GM23338 (cell line): ENCODE results near the gene GPR18. TPM values are rescaled to one million over a fixed set of nuclear protein-coding genes. Genes with fewer than 3 reads are reported as not detected.

Experiments
- ATAC-seq: fragments of 200-7000 bp; cut with Tn5 transposase; 3 replicates; pipeline ENCODE4 v1.9.1; 2020
- DNase-seq: peaks from one replicate; pipeline ENCODE4 v3.0.0-alpha.2; 2015; ENCODE audit warnings: low spot score
- H2AFZ ChIP-seq: fragments of 200-600 bp; sonication (generic); 2 replicates; pipeline ENCODE4 v1.8.0; 2016; ENCODE audit warnings: antibody characterized with exemption, mild to moderate bottlenecking, moderate library complexity
- H3F3A ChIP-seq: fragments of 200-600 bp; sonication (generic); replicated peaks from 2 replicates; pipeline ENCODE4 v1.8.0; 2017; ENCODE audit warnings: antibody characterized with exemption, mixed run types, low read depth
- H3K27ac ChIP-seq: fragments of 200-600 bp; sonication (generic); 2 replicates; pipeline ENCODE4 v1.6.1; 2016; ENCODE audit warnings: low read depth
- H3K27me3 ChIP-seq: fragments of 200-600 bp; sonication (generic); 2 replicates; pipeline ENCODE4 v1.8.0; 2016; ENCODE audit warnings: mild to moderate bottlenecking, mixed run types, moderate library complexity; ENCODE audit not compliant: insufficient read depth
- H3K36me3 ChIP-seq: fragments of 200-600 bp; sonication (generic); 2 replicates; pipeline ENCODE4 v1.8.0; 2016; ENCODE audit warnings: mild to moderate bottlenecking; ENCODE audit not compliant: insufficient read depth
- H3K4me1 ChIP-seq: fragments of 200-600 bp; sonication (generic); 2 replicates; pipeline ENCODE4 v1.8.0; 2016; ENCODE audit warnings: mild to moderate bottlenecking, moderate library complexity; ENCODE audit not compliant: insufficient read depth
- H3K4me2 ChIP-seq: fragments of 200-600 bp; sonication (generic); 2 replicates; pipeline ENCODE4 v1.7.1; 2017; ENCODE audit warnings: mixed run types
- H3K4me3 ChIP-seq: fragments of 200-600 bp; sonication (generic); 2 replicates; pipeline ENCODE4 v1.6.1; 2016; ENCODE audit warnings: mixed run types
- H3K79me2 ChIP-seq: fragments of 200-600 bp; sonication (generic); replicated peaks from 2 replicates; pipeline ENCODE4 v1.8.0; 2017; ENCODE audit warnings: mild to moderate bottlenecking; ENCODE audit not compliant: insufficient read depth
- H3K9me2 ChIP-seq: fragments of 200-600 bp; sonication (generic); 2 replicates; pipeline ENCODE4 v1.8.0; 2017; ENCODE audit not compliant: insufficient read depth
- H4K20me1 ChIP-seq: fragments of 200-600 bp; sonication (generic); replicated peaks from 2 replicates; pipeline ENCODE4 v1.8.0; 2017; ENCODE audit warnings: mild to moderate bottlenecking; ENCODE audit not compliant: insufficient read depth
- H3K27ac Mint-ChIP-seq: 2 replicates; pipeline ENCODE4 v1.8.0; 2020; ENCODE audit warnings: inconsistent platforms, mild to moderate bottlenecking, moderate library complexity, mixed read lengths
- H3K27me3 Mint-ChIP-seq: 3 replicates; pipeline ENCODE4 v1.8.0; 2022; ENCODE audit warnings: low read depth, mild to moderate bottlenecking, moderate library complexity, mixed read lengths, inconsistent platforms; ENCODE audit not compliant: insufficient read depth, poor library complexity
- H3K36me3 Mint-ChIP-seq: 3 replicates; pipeline ENCODE4 v1.8.0; 2021; ENCODE audit warnings: low read depth, mild to moderate bottlenecking, inconsistent platforms, moderate library complexity, mixed read lengths
- H3K4me1 Mint-ChIP-seq: 3 replicates; pipeline ENCODE4 v1.8.0; 2020; ENCODE audit warnings: mild to moderate bottlenecking, inconsistent platforms, mixed read lengths
- H3K4me3 Mint-ChIP-seq: 3 replicates; pipeline ENCODE4 v1.8.0; 2021; ENCODE audit warnings: moderate library complexity, mild to moderate bottlenecking, inconsistent platforms, mixed read lengths
- H3K9me3 Mint-ChIP-seq: 3 replicates; pipeline ENCODE4 v1.8.0; 2020; ENCODE audit warnings: moderate library complexity, mild to moderate bottlenecking, inconsistent platforms, mixed read lengths
- CREB1 ChIP-seq: fragments of 250-450 bp; sonication (Bioruptor Pico); IDR thresholded peaks from 2 replicates; pipeline ENCODE4 v1.5.0; 2020; ENCODE audit warnings: low read depth, mild to moderate bottlenecking, moderate library complexity
- CTCF ChIP-seq, 2 experiments: fragments of 200-600 bp in 1 of 2; sonication (generic) in 1 of 2; conservative IDR thresholded peaks; 2 replicates each; pipeline versions ENCODE4 v1.5.1 to v1.6.1; 2016 to 2017; ENCODE audit warnings: antibody characterized with exemption in 2 of 2, low read depth in 2 of 2, mild to moderate bottlenecking in 2 of 2, moderate library complexity in 1 of 2
- ETS1 ChIP-seq: IDR thresholded peaks from 2 replicates; pipeline ENCODE4 v1.6.1; 2016; ENCODE audit warnings: antibody characterized with exemption
- EZH2 ChIP-seq: fragments of 200-600 bp; sonication (generic); IDR thresholded peaks from one replicate; pipeline ENCODE4 v1.8.0; 2017; ENCODE audit warnings: antibody characterized with exemption, mild to moderate bottlenecking, low read depth; ENCODE audit not compliant: unreplicated experiment
- EZH2phosphoT487 ChIP-seq: fragments of 200-600 bp; sonication (generic); IDR thresholded peaks from one replicate; pipeline ENCODE4 v1.8.1; 2018; ENCODE audit warnings: antibody characterized with exemption; ENCODE audit not compliant: unreplicated experiment
- JUNB ChIP-seq: IDR thresholded peaks from one replicate; pipeline ENCODE4 v1.6.1; 2016; ENCODE audit warnings: antibody characterized with exemption; ENCODE audit not compliant: unreplicated experiment
- NANOG ChIP-seq: IDR thresholded peaks from 2 replicates; pipeline ENCODE4 v1.6.1; 2016; ENCODE audit warnings: antibody characterized with exemption, borderline replicate concordance
- POLR2AphosphoS5 ChIP-seq: IDR thresholded peaks from 2 replicates; pipeline ENCODE4 v1.6.1; 2016; ENCODE audit warnings: antibody characterized with exemption, low read depth
- STAT1 ChIP-seq: IDR thresholded peaks from one replicate; pipeline ENCODE4 v1.6.1; 2016; ENCODE audit warnings: antibody characterized with exemption; ENCODE audit not compliant: unreplicated experiment
- ZNF114 ChIP-seq: fragments of 250-450 bp; sonication (Bioruptor Pico); IDR thresholded peaks from 2 replicates; pipeline ENCODE4 v1.5.0; 2020; ENCODE audit warnings: mild to moderate bottlenecking, moderate library complexity
- ZNF331 ChIP-seq: fragments of 250-450 bp; sonication (Bioruptor Pico); IDR thresholded peaks from 2 replicates; pipeline ENCODE4 v1.5.0; 2020; ENCODE audit warnings: low read depth, mild to moderate bottlenecking, moderate library complexity
- polyA plus RNA-seq: library from polyadenylated mRNA; unstranded; fragments of >200 nt; fragmentation: Nextera tagmentation; extraction: Ambion mirVana; gene quantifications from 2 replicates; pipeline ENCODE4 v1.2.1, GENCODE V29; 2016
- total RNA-seq: library from RNA; depleted of rRNA; stranded (reverse); fragments of >200 nt; shearing (Covaris generic); gene quantifications from 2 replicates; pipeline ENCODE4 v1.2.3, GENCODE V29; 2014
- TF ChIP-seq, protein P1 (sequence below): fragments of 250-450 bp; sonication (Bioruptor Pico); IDR thresholded peaks from 2 replicates; pipeline ENCODE4 v1.5.0; 2020; ENCODE audit warnings: mild to moderate bottlenecking, moderate library complexity

The GPR18 gene
- total and polyA plus RNA-seq, 2 experiments from 2014 or later = 2.6 TPM; not detected in 1

DNA sequence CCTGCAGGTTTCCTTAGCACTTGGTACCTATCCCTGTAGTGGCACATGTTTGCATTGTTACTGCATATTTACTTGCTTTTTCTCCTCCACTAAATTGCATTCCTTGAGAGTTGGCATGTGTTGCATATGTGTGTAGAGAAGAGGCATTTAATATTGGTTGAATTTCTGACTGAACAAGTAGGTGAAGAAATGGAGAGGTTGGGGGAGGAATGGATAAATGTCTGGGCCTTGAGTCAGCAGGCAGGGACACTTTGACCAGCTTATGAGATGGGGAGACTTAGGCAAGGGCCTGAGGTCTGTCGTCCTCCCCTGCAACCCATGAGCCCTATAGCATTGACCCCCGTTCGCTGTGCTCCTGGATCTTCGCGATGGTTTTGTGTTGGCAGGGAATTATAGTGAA is 2.0 kb upstream of the GPR18 start (continued):
- TF ChIP-seq ETS1 = no peak
- no peak for TF ChIP-seq JUNB

DNA sequence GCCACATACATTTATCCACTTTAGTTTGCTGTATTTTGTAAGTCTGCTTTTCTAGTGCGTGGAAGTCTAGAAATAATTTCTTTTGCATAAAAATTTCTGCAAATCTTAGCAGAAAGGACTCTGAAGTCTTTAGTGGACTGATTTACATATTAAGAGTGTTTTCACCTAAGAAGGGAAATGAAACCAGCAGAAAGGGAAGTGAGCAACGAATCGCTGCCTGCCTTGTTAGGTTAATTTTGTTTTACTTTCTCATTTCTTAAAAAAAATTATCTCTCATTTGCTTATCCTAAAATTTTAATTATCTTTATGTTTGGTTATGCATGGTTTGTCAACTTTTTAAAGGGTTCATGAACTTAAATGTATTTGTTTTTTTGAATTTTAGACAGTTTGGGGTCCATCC is 767 bp upstream of the GPR18 start:
- H3K27me3 ChIP-seq = no peaks in the 10 kb centered on the region
- no peaks in the 10 kb centered on the region for H3K27me3 Mint-ChIP-seq
- TF ChIP-seq JUNB (no peak), ZNF114 (CRISPR knock-in tag) (no peak), CTCF (conservative IDR thresholded peaks at IDR 0.05; ENCODE audit: low read depth in 2 of 2) (no peak), CREB1 (no peak), EZH2phosphoT487 (no peak), ETS1 (no peak), STAT1 (no peak), NANOG (no peak), ZNF331 (CRISPR knock-in tag) (no peak), POLR2AphosphoS5 (no peak), EZH2 (no peak)
- TF ChIP-seq, protein P1, sequence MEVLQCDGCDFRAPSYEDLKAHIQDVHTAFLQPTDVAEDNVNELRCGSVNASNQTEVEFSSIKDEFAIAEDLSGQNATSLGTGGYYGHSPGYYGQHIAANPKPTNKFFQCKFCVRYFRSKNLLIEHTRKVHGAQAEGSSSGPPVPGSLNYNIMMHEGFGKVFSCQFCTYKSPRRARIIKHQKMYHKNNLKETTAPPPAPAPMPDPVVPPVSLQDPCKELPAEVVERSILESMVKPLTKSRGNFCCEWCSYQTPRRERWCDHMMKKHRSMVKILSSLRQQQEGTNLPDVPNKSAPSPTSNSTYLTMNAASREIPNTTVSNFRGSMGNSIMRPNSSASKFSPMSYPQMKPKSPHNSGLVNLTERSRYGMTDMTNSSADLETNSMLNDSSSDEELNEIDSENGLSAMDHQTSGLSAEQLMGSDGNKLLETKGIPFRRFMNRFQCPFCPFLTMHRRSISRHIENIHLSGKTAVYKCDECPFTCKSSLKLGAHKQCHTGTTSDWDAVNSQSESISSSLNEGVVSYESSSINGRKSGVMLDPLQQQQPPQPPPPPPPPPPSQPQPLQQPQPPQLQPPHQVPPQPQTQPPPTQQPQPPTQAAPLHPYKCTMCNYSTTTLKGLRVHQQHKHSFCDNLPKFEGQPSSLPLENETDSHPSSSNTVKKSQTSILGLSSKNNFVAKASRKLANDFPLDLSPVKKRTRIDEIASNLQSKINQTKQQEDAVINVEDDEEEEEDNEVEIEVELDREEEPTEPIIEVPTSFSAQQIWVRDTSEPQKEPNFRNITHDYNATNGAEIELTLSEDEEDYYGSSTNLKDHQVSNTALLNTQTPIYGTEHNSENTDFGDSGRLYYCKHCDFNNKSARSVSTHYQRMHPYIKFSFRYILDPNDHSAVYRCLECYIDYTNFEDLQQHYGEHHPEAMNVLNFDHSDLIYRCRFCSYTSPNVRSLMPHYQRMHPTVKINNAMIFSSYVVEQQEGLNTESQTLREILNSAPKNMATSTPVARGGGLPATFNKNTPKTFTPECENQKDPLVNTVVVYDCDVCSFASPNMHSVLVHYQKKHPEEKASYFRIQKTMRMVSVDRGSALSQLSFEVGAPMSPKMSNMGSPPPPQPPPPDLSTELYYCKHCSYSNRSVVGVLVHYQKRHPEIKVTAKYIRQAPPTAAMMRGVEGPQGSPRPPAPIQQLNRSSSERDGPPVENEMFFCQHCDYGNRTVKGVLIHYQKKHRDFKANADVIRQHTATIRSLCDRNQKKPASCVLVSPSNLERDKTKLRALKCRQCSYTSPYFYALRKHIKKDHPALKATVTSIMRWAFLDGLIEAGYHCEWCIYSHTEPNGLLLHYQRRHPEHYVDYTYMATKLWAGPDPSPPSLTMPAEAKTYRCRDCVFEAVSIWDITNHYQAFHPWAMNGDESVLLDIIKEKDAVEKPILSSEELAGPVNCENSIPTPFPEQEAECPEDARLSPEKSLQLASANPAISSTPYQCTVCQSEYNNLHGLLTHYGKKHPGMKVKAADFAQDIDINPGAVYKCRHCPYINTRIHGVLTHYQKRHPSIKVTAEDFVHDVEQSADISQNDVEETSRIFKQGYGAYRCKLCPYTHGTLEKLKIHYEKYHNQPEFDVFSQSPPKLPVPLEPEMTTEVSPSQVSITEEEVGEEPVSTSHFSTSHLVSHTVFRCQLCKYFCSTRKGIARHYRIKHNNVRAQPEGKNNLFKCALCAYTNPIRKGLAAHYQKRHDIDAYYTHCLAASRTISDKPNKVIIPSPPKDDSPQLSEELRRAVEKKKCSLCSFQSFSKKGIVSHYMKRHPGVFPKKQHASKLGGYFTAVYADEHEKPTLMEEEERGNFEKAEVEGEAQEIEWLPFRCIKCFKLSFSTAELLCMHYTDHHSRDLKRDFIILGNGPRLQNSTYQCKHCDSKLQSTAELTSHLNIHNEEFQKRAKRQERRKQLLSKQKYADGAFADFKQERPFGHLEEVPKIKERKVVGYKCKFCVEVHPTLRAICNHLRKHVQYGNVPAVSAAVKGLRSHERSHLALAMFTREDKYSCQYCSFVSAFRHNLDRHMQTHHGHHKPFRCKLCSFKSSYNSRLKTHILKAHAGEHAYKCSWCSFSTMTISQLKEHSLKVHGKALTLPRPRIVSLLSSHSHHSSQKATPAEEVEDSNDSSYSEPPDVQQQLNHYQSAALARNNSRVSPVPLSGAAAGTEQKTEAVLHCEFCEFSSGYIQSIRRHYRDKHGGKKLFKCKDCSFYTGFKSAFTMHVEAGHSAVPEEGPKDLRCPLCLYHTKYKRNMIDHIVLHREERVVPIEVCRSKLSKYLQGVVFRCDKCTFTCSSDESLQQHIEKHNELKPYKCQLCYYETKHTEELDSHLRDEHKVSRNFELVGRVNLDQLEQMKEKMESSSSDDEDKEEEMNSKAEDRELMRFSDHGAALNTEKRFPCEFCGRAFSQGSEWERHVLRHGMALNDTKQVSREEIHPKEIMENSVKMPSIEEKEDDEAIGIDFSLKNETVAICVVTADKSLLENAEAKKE = no peak

More for the DNA sequence above, 767 bp upstream of the GPR18 start:
- Histone ChIP-seq H3K27ac (no peak overlapping the region), H3K4me1 (no peaks in the 10 kb centered on the region), H3K4me2 (no peak overlapping the region), H3K36me3 (no peaks in the 10 kb centered on the region), H3K79me2 (0 out of 2 replicates have a peak, but pooled peaks cover 8% of the 10 kb centered on the region), H2AFZ (no peak overlapping the region), H3K4me3 (no peak overlapping the region), H3K9me2 (no peaks in the 10 kb centered on the region), H3F3A (0 out of 2 replicates have a peak, but pooled peaks cover 4% of the 10 kb centered on the region), H4K20me1 (no peaks in the 10 kb centered on the region)
- no peak for DNase-seq
- Mint-ChIP-seq H3K9me3 (no peaks in the 10 kb centered on the region), H3K36me3 (peaks cover 7% of the 10 kb centered on the region; the same call in 2 of the 3 replicates), H3K4me3 (no peak overlapping the region), H3K4me1 (peaks cover 15% of the 10 kb centered on the region), H3K27ac (peak overlapping the region; percentile 11; the same call in 1 of the 2 replicates)
- ATAC-seq = no peak
